Stimulated activated CD8-positive, alpha-beta memory T cell treated with anti-CD3 and anti-CD28 coated beads, Interleukin-15, amount 100 ng/mL, for 1 hour (primary cell): ENCODE results near the gene PIK3R3.
"Not testable (repeated sequence)": the region's sequence is repeated elsewhere in the genome, so short reads cannot be mapped to it uniquely, and the experiment has no call there.

Experiments
- DNase-seq: peaks from one replicate; pipeline ENCODE4 v3.0.0-alpha.2; 2020; ENCODE audit warnings: low read depth

The PIK3R3 gene

GRCh38 chr1:46102769-46103476 is 29.5 kb downstream of the PIK3R3 start:
- DNase-seq: no peak

- DNase-seq: no peak
Measured at GRCh38 chr1:46099215-46099614, 33.2 kb downstream of the PIK3R3 start.

GRCh38 chr1:46098027-46098712 is 34.3 kb downstream of the PIK3R3 start:
- DNase-seq: no peak

- DNase-seq: no peak
Measured at GRCh38 chr1:46097149-46097472, 35.3 kb downstream of the PIK3R3 start.

- no peak for DNase-seq
Measured at GRCh38 chr1:46096269-46097148, 35.9 kb downstream of the PIK3R3 start.

GRCh38 chr1:46095110-46095509 is 37.3 kb downstream of the PIK3R3 start:
- DNase-seq: not testable (repeated sequence)

- no peak for DNase-seq
Measured at GRCh38 chr1:46094471-46095005, 37.9 kb downstream of the PIK3R3 start.

GRCh38 chr1:46093832-46094231 is 38.6 kb downstream of the PIK3R3 start:
- DNase-seq: not testable (repeated sequence)

- no peak for DNase-seq
Measured at GRCh38 chr1:46087891-46088290, 44.5 kb downstream of the PIK3R3 start.

GRCh38 chr1:46086576-46086975 is 45.9 kb downstream of the PIK3R3 start:
- DNase-seq: no peak

- no peak for DNase-seq
Measured at GRCh38 chr1:46084553-46085451, 47.6 kb downstream of the PIK3R3 start.

- no peak for DNase-seq
Measured at GRCh38 chr1:46083579-46083978, 48.9 kb downstream of the PIK3R3 start.

GRCh38 chr1:46081619-46082018 is 50.8 kb downstream of the PIK3R3 start:
- DNase-seq: no peak

GRCh38 chr1:46081206-46081605 is 51.2 kb downstream of the PIK3R3 start:
- no peak for DNase-seq

GRCh38 chr1:46080257-46080656 is 52.2 kb downstream of the PIK3R3 start:
- DNase-seq: no peak

GRCh38 chr1:46077644-46078043 is 54.8 kb downstream of the PIK3R3 start:
- DNase-seq: no peak

GRCh38 chr1:46076343-46076742 is 56.1 kb downstream of the PIK3R3 start:
- DNase-seq: no peak

- DNase-seq: no peak
Measured at GRCh38 chr1:46072975-46073374, 59.5 kb downstream of the PIK3R3 start.

- no peak for DNase-seq
Measured at GRCh38 chr1:46070164-46070814, 62.1 kb downstream of the PIK3R3 start.

- DNase-seq: no peak
Measured at GRCh38 chr1:46068525-46068924, 63.9 kb downstream of the PIK3R3 start.

GRCh38 chr1:46067652-46068051 is 64.8 kb downstream of the PIK3R3 start:
- no peak for DNase-seq
